ENCODE data around the gene RFX1. TPM values are rescaled to one million over a fixed set of nuclear protein-coding genes. Genes with fewer than 3 reads are reported as not detected.

The RFX1 gene
- total and polyA plus RNA-seq, 9 of the 15 experiments (the other 6 are each of a cell fraction or from before 2014, with no cell fraction given), result 0.14 to 19.3 (median 1.2) TPM

- WGBS (ENCODE audit: insufficient coverage, low coverage, missing lambda C conversion rate), result 77% methylated on average over 3 of the region's 3 CpGs
These were observed 91.3 kb downstream of the RFX1 start for GRCh38 chr19:13914777-13915176.

More at GRCh38 chr19:13914777-13915176, 91.3 kb downstream of the RFX1 start:
- H3K27me3 ChIP-seq (ENCODE audit: control insufficient read depth in 2 of 2, insufficient read depth in 2 of 2, low read length in 2 of 2), result no peaks in the 10 kb centered on the region
- ChIA-PET POLR2A (interaction anchor here (1.0 kb wide), 1 partner anchor 38 kb away, joined by 4 read pairs; the partner anchor contains the start of gene DCAF15), CTCF (ENCODE audit: low intra/inter-chr PET ratio) (no interaction called here)
- H3K27ac ChIP-seq (ENCODE audit: extremely low read depth, low read depth, low read length), result no peak overlapping the region
- H3K36me3 ChIP-seq (ENCODE audit: control insufficient read depth, insufficient read depth, low read length), result peaks cover 62% of the 10 kb centered on the region
- intact Hi-C loops (cut with micrococcal nuclease), result no loop called here
- H4K20me1 ChIP-seq (replicated peaks; ENCODE audit: control insufficient read depth, insufficient read depth, low read length), result no peaks in the 10 kb centered on the region
- H3K4me3 ChIP-seq, result no peak overlapping the region
- TF ChIP-seq CREB5 (CRISPR knock-in tag; IDR thresholded peaks at IDR 0.05) (no peak), ZNF354B (CRISPR knock-in tag; IDR thresholded peaks at IDR 0.05) (no peak), ZFP30 (CRISPR knock-in tag; IDR thresholded peaks at IDR 0.05; ENCODE audit: borderline replicate concordance) (no peak), FOXO4 (CRISPR knock-in tag; IDR thresholded peaks at IDR 0.05) (no peak), GATA2 (CRISPR knock-in tag; IDR thresholded peaks at IDR 0.05) (no peak), MYNN (IDR thresholded peaks at IDR 0.05) (no peak), MYNN (CRISPR knock-in tag; IDR thresholded peaks at IDR 0.05) (no peak), RBM25 (IDR thresholded peaks at IDR 0.05; ENCODE audit: low read depth, low read length, severe bottlenecking) (no peak), CHD7 (IDR thresholded peaks at IDR 0.05; ENCODE audit: low read depth, low read length) (no peak)
- BruUV-seq (replicated peaks), result no TSS peak
- H2AFZ ChIP-seq (ENCODE audit: low read depth, low read length), result no peak overlapping the region
- H3K4me2 ChIP-seq (ENCODE audit: insufficient read depth, low read length), result no peak overlapping the region
- H3K9me3 ChIP-seq (replicated peaks; ENCODE audit: control insufficient read depth, insufficient read depth, low read depth, low read length), result no peaks in the 10 kb centered on the region
- peak in 1 of 4 experiments; percentile 2 for DNase-seq (ENCODE audit: extremely low read depth in 1 of 4, low spot score in 3 of 4)
- peaks cover 3% of the 10 kb centered on the region for H3K9me1 ChIP-seq (ENCODE audit: control insufficient read depth, insufficient read depth, low read length)
- ATAC-seq, result no peak
- no peak overlapping the region for H3K9ac ChIP-seq (ENCODE audit: insufficient read depth in 1 of 2, low read depth in 2 of 2, low read length in 2 of 2)
- in situ Hi-C loops (cut with MboI), result no loop called here
- H3K79me2 ChIP-seq (ENCODE audit: control insufficient read depth, insufficient read depth, low read length), result no peaks in the 10 kb centered on the region
- peaks cover 0 to 16% of the 10 kb centered on the region in 2 experiments; a peak in 1 of 5 replicates for H3K4me1 ChIP-seq (replicated peaks in 1 of 2; ENCODE audit: control insufficient read depth in 2 of 2, insufficient read depth in 2 of 2, low read length in 2 of 2)
- no peak for FAIRE-seq
